Esophagus muscularis mucosa (tissue), 4 donors: ENCODE data around the gene FNIP1. TPM values are rescaled to one million over a fixed set of nuclear protein-coding genes. Genes with fewer than 3 reads are reported as not detected.
"Not testable (repeated sequence)": the region's sequence is repeated elsewhere in the genome, so short reads cannot be mapped to it uniquely, and the experiment has no call there.

ENCODE experiments used
- DNase-seq: peaks from one replicate; pipeline ENCODE4 v3.0.0-alpha.2; 2017; ENCODE audit errors: extremely low spot score
- H3K27ac ChIP-seq, 4 donors: fragments of 200-600 bp; sonication (generic); replicated peaks in 1 of 4; 1 replicate in 3 of 4; 2 replicates in 1 of 4; pipeline ENCODE4 v1.5.1; 2016 to 2019; ENCODE audit warnings: mild to moderate bottlenecking in 1 of 4
- H3K27me3 ChIP-seq, 4 donors: fragments of 200-600 bp; sonication (generic); one replicate each; pipeline versions ENCODE4 v1.5.1 to v1.6.0; 2016 to 2019
- H3K36me3 ChIP-seq, 4 donors: fragments of 200-600 bp; sonication (generic); one replicate each; pipeline ENCODE4 v1.5.1; 2016 to 2019
- H3K4me1 ChIP-seq, 4 donors: fragments of 200-600 bp; sonication (generic); one replicate each; pipeline ENCODE4 v1.5.1; 2016 to 2019
- H3K4me3 ChIP-seq, 4 donors: fragments of 200-600 bp; sonication (generic); 1 replicate in 2 of 4; 2 replicates in 2 of 4; pipeline ENCODE4 v1.5.1; 2016 to 2019; ENCODE audit warnings: mild to moderate bottlenecking in 4 of 4, moderate library complexity in 1 of 4
- H3K9me3 ChIP-seq, 4 donors: fragments of 200-600 bp; sonication (generic); 1 replicate in 3 of 4; 2 replicates in 1 of 4; pipeline ENCODE4 v1.5.1; 2016 to 2019
- EP300 ChIP-seq: sonication (generic); formaldehyde crosslinking; IDR thresholded peaks from one replicate; pipeline ENCODE4 v1.6.1; 2017; ENCODE audit warnings: antibody characterized with exemption
- POLR2A ChIP-seq: fragments of 450-650 bp; IDR thresholded peaks from one replicate; pipeline ENCODE4 v1.6.1; 2017; ENCODE audit warnings: antibody characterized with exemption, moderate library complexity, mild to moderate bottlenecking, low read depth
- POLR2AphosphoS5 ChIP-seq, 2 donors: sonication (generic); formaldehyde crosslinking; IDR thresholded peaks; one replicate each; pipeline ENCODE4 v1.6.1; 2017; ENCODE audit warnings: antibody characterized with exemption in 2 of 2
- WGBS: methylation state at CpG from one replicate; pipeline ENCODE4 v1.1.5; 2018; 5-methylcytosine and 5-hydroxymethylcytosine counted together
- intact Hi-C: fragments of 100-400 bp; cut with DNase I; formaldehyde crosslinking; loops from one replicate; pipeline ENCODE4 v1.15.1; 2023
- total RNA-seq, 4 donors: library from RNA; depleted of rRNA; stranded (reverse); fragments of >200 nt; gene quantifications; one replicate each; pipeline versions ENCODE4 v1.1.0 to v1.2.1, GENCODE V29; 2016
- TF ChIP-seq, protein P1 (sequence below), 3 experiments: fragments of 200-600 bp in 2 of 3; fragments of 450-650 bp in 1 of 3; sonication (generic) in 2 of 3; IDR thresholded peaks; one replicate each; pipeline ENCODE4 v1.5.1; 2017 to 2019; ENCODE audit warnings: antibody characterized with exemption in 3 of 3, mild to moderate bottlenecking in 2 of 3, moderate library complexity in 1 of 3

The FNIP1 gene
- total RNA-seq, 4 donors from 2014 or later: 36.6 to 52.7 (median 50.1) TPM

- TF ChIP-seq EP300: no peak
- peaks cover 0 to 5% (median 2%) of the 10 kb centered on the region in 4 donors for H3K36me3 ChIP-seq
- H3K9me3 ChIP-seq: no peaks in the 10 kb centered on the region
- no peak overlapping the region for H3K27ac ChIP-seq
- peaks cover 23 to 35% (median 32%) of the 10 kb centered on the region in 4 donors for H3K4me1 ChIP-seq
- 95% methylated on average over 4 of the region's 4 CpGs for WGBS
- intact Hi-C loops: no loop called here
- H3K4me3 ChIP-seq: no peak overlapping the region
- no peaks in the 10 kb centered on the region for H3K27me3 ChIP-seq
- no peak for DNase-seq
These were observed 189.4 kb downstream of the FNIP1 start for GRCh38 chr5:131607418-131607817.

- Histone ChIP-seq H3K27me3 (no peaks in the 10 kb centered on the region), H3K36me3 (peaks cover 0 to 14% (median 4%) of the 10 kb centered on the region in 4 donors), H3K9me3 (no peaks in the 10 kb centered on the region), H3K4me1 (peaks cover 16 to 27% (median 22%) of the 10 kb centered on the region in 4 donors), H3K4me3 (no peak overlapping the region), H3K27ac (no peak overlapping the region)
- WGBS: 94% methylated on average over 2 of the region's 2 CpGs
- TF ChIP-seq, protein P1, sequence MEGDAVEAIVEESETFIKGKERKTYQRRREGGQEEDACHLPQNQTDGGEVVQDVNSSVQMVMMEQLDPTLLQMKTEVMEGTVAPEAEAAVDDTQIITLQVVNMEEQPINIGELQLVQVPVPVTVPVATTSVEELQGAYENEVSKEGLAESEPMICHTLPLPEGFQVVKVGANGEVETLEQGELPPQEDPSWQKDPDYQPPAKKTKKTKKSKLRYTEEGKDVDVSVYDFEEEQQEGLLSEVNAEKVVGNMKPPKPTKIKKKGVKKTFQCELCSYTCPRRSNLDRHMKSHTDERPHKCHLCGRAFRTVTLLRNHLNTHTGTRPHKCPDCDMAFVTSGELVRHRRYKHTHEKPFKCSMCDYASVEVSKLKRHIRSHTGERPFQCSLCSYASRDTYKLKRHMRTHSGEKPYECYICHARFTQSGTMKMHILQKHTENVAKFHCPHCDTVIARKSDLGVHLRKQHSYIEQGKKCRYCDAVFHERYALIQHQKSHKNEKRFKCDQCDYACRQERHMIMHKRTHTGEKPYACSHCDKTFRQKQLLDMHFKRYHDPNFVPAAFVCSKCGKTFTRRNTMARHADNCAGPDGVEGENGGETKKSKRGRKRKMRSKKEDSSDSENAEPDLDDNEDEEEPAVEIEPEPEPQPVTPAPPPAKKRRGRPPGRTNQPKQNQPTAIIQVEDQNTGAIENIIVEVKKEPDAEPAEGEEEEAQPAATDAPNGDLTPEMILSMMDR (IDR thresholded peaks at IDR 0.05): no peak
- TF ChIP-seq POLR2AphosphoS5 (IDR thresholded peaks at IDR 0.05) (no peak), EP300 (no peak), POLR2A (no peak)
- intact Hi-C loops: no loop called here
- DNase-seq: no peak
These were observed 191.7 kb downstream of the FNIP1 start for GRCh38 chr5:131605086-131605485.

GRCh38 chr5:131595088-131596033, 201.5 kb downstream of the FNIP1 start:
- WGBS: 97% methylated on average over 8 of the region's 8 CpGs
- intact Hi-C loops: no loop called here
- Histone ChIP-seq H3K36me3 (peaks cover 0 to 6% (median 0%) of the 10 kb centered on the region in 4 donors), H3K27me3 (no peaks in the 10 kb centered on the region), H3K27ac (no peak overlapping the region), H3K4me1 (peaks cover 11 to 27% (median 19%) of the 10 kb centered on the region in 4 donors), H3K4me3 (no peak overlapping the region), H3K9me3 (no peaks in the 10 kb centered on the region)
- TF ChIP-seq EP300 (no peak), POLR2AphosphoS5 (IDR thresholded peaks at IDR 0.05) (no peak), POLR2A (no peak)
- TF ChIP-seq, protein P1 (IDR thresholded peaks at IDR 0.05): no peak
- no peak for DNase-seq

DNA sequence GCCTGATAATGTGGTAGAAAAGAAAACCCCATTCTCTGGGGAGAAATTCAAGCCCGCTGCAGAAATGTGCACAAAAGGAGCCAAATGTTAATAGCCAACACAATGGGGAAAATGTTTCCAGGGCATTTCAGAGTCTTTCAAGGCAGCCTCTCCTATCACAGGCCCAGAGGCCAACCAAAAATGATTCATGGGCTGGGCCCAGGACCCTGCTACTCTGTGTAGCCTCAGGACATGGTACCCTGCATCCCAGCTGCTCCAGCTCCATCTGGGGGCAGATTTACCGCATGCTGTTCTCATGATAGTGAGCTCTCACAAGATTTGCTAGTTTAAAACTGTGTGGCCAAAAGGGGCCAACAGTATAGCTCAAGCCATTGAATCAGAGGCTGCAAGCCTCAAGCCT, 202.9 kb downstream of the FNIP1 start:
- DNase-seq: no peak
- WGBS: 89% methylated on average over 2 of the region's 2 CpGs
- peaks cover 11 to 32% (median 24%) of the 10 kb centered on the region in 4 donors for H3K4me1 ChIP-seq
- H3K9me3 ChIP-seq: no peaks in the 10 kb centered on the region
- no peak overlapping the region for H3K4me3 ChIP-seq
- no peaks in the 10 kb centered on the region for H3K36me3 ChIP-seq
- H3K27me3 ChIP-seq: no peaks in the 10 kb centered on the region
- TF ChIP-seq POLR2AphosphoS5 (IDR thresholded peaks at IDR 0.05) (no peak), POLR2A (no peak), EP300 (no peak)
- TF ChIP-seq, protein P1 (IDR thresholded peaks at IDR 0.05): no peak
- no peak overlapping the region for H3K27ac ChIP-seq
- intact Hi-C loops: no loop called here

DNA sequence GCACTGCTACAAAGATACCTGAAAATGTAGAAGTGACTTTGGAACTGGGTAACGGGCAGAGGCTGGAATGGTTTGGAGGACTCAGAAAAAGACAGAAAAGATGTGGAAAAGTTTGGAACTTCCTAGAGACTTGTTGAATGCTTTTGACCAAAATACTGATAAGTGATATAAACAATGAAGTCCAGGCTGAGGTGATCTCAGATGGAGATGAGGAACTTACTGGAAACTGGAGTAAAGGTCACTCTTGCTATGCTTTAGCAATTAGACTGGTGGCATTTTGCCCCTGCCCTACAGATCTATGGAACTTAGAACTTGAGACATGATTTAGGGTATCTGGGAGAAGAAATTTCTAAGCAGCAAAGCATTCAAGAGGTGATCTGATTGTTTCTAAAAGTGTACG, 203.4 kb downstream of the FNIP1 start:
- DNase-seq, H3K9me3 ChIP-seq, intact Hi-C loops, H3K27me3 ChIP-seq, H3K27ac ChIP-seq, H3K4me3 ChIP-seq, H3K36me3 ChIP-seq: not testable (repeated sequence)
- 79% methylated on average over 2 of the region's 2 CpGs for whole genome bisulfite sequencing
- H3K4me1 ChIP-seq: peaks cover 11 to 27% (median 21%) of the 10 kb centered on the region in 4 donors

Other genes with a start within 250 kb of the FNIP1 start
- gene RAPGEF6, start 161.8 kb downstream of the FNIP1 start, total RNA-seq: 10 to 100 TPM; 17.2 to 23.3 (median 20.1) TPM
- not detected for gene MEIKIN, start 148.6 kb upstream of the FNIP1 start, total RNA-seq
- 1 to 10 TPM; 1.6 to 2.6 (median 1.9) TPM for gene ACSL6, start 214.6 kb upstream of the FNIP1 start, total RNA-seq